Left ventricle myocardium superior (tissue), 1 donor: ENCODE measurements around the gene NEDD4L. TPM values are rescaled to one million over a fixed set of nuclear protein-coding genes. Genes with fewer than 3 reads are reported as not detected.

ENCODE experiments used
- ATAC-seq: fragments of 200-7000 bp; cut with Tn5 transposase; one replicate; pipeline ENCODE4 v1.9.1; 2020; ENCODE audit warnings: mild to moderate bottlenecking, moderate library complexity
- DNase-seq: peaks from one replicate; pipeline ENCODE4 v3.0.0-alpha.2; 2020
- intact Hi-C: fragments of 100-400 bp; cut with micrococcal nuclease; formaldehyde crosslinking; loops from one replicate; pipeline ENCODE4 v1.11.0; 2022
- total RNA-seq: library from RNA; stranded (reverse); fragmentation: NEBNext Ultra II Directional; extraction: Animal tissue kit (Norgen Biotek cat#: 25700); gene quantifications from one replicate; pipeline ENCODE4 v1.2.1, GENCODE V29; 2021
- donor health status: DM: no; HTN: yes; CAD: no; lungs with severe emphysema.

The NEDD4L gene
- total RNA-seq, 1 donor from 2014 or later, result 67.4 TPM

GRCh38 chr18:58105206-58105887 is 61.3 kb downstream of the NEDD4L start:
- intact Hi-C loops, result no loop called here
- DNase-seq (no peak), ATAC-seq (no peak)

- ATAC-seq (no peak), DNase-seq (no peak)
- intact Hi-C loops, result no loop called here
Observed at GRCh38 chr18:58105888-58106260, 61.8 kb downstream of the NEDD4L start.

- no peak for DNase-seq
- intact Hi-C loops, result no loop called here
- ATAC-seq, result no peak
Observed at GRCh38 chr18:58106289-58107070, 62.5 kb downstream of the NEDD4L start.

GRCh38 chr18:58109256-58109655 is 65.2 kb downstream of the NEDD4L start:
- ATAC-seq (no peak), DNase-seq (no peak)
- intact Hi-C loops, result no loop called here

GRCh38 chr18:58110398-58110797 is 66.4 kb downstream of the NEDD4L start:
- ATAC-seq, result no peak
- intact Hi-C loops, result no loop called here
- no peak for DNase-seq

GRCh38 chr18:58112174-58112573 is 68.1 kb downstream of the NEDD4L start:
- intact Hi-C loops, result no loop called here
- DNase-seq, result no peak
- ATAC-seq, result no peak

GRCh38 chr18:58113337-58113736 is 69.3 kb downstream of the NEDD4L start:
- DNase-seq, result no peak
- ATAC-seq, result no peak
- intact Hi-C loops, result no loop called here

GRCh38 chr18:58114766-58115165 is 70.7 kb downstream of the NEDD4L start:
- DNase-seq, result no peak
- no peak for ATAC-seq
- intact Hi-C loops, result no loop called here

- intact Hi-C loops, result no loop called here
- no peak for ATAC-seq
Observed at GRCh38 chr18:58116818-58117217, 72.8 kb downstream of the NEDD4L start.

GRCh38 chr18:58117786-58118403 is 73.9 kb downstream of the NEDD4L start:
- intact Hi-C loops, result no loop called here
- peak; percentile 73 for ATAC-seq
- DNase-seq, result no peak

More at GRCh38 chr18:58116818-58117217, 72.8 kb downstream of the NEDD4L start:
- no peak for DNase-seq

- intact Hi-C loops, result no loop called here
- DNase-seq (no peak), ATAC-seq (no peak)
Observed at GRCh38 chr18:58118536-58118935, 74.5 kb downstream of the NEDD4L start.

- ATAC-seq, result no peak
- intact Hi-C loops, result loop anchor here (5.0 to 10.0 kb wide), 2 partner anchors 73 to 245 kb away; no protein-coding TSS in a partner anchor
- no peak for DNase-seq
Observed at GRCh38 chr18:58119819-58120218, 75.8 kb downstream of the NEDD4L start.

GRCh38 chr18:58124475-58124874 is 80.4 kb downstream of the NEDD4L start:
- no peak for DNase-seq
- intact Hi-C loops, result loop anchor here (5.0 to 10.0 kb wide), 2 partner anchors 77 to 250 kb away; no protein-coding TSS in a partner anchor
- no peak for ATAC-seq

GRCh38 chr18:58125183-58125582 is 81.2 kb downstream of the NEDD4L start:
- DNase-seq (no peak), ATAC-seq (no peak)
- intact Hi-C loops, result loop anchor here (10.0 kb wide), 1 partner anchor 250 kb away; no protein-coding TSS in a partner anchor

GRCh38 chr18:58125756-58126155 is 81.7 kb downstream of the NEDD4L start:
- ATAC-seq (no peak), DNase-seq (no peak)
- intact Hi-C loops, result loop anchor here (10.0 kb wide), 1 partner anchor 251 kb away; no protein-coding TSS in a partner anchor

GRCh38 chr18:58128381-58129374 is 84.7 kb downstream of the NEDD4L start:
- DNase-seq (no peak), ATAC-seq (no peak)
- intact Hi-C loops, result loop anchor here (10.0 kb wide), 1 partner anchor 254 kb away; no protein-coding TSS in a partner anchor

GRCh38 chr18:58132595-58133261 is 88.7 kb downstream of the NEDD4L start:
- ATAC-seq (no peak), DNase-seq (no peak)
- intact Hi-C loops, result no loop called here

- no peak for DNase-seq
- intact Hi-C loops, result no loop called here
- ATAC-seq, result no peak
Observed at GRCh38 chr18:58135183-58135641, 91.2 kb downstream of the NEDD4L start.
